HepG2 (cell line): ENCODE data around the gene NSUN6. TPM values are rescaled to one million over a fixed set of nuclear protein-coding genes. Genes with fewer than 3 reads are reported as not detected.

Experiments used
- ATF5 ChIP-seq: sonication (generic); formaldehyde crosslinking; IDR thresholded peaks from 2 replicates; pipeline ENCODE4 v1.4.0; 2020; ENCODE audit warnings: mild to moderate bottlenecking, low read depth, missing genetic modification reagents
- E2F2 ChIP-seq: sonication (generic); formaldehyde crosslinking; IDR thresholded peaks from 2 replicates; pipeline ENCODE4 v1.4.0; 2020; ENCODE audit warnings: missing genetic modification reagents, borderline replicate concordance
- GZF1 ChIP-seq: sonication (generic); formaldehyde crosslinking; IDR thresholded peaks from 2 replicates; pipeline ENCODE4 v1.5.1; 2020; ENCODE audit warnings: mild to moderate bottlenecking, missing genetic modification reagents
- MXD3 ChIP-seq: IDR thresholded peaks from 2 replicates; pipeline ENCODE4 v1.6.1; 2016; ENCODE audit warnings: mild to moderate bottlenecking, missing biosample characterization, missing genetic modification reagents
- NR1H2 ChIP-seq: sonication (generic); formaldehyde crosslinking; IDR thresholded peaks from 2 replicates; pipeline ENCODE4 v1.8.1; 2022; ENCODE audit warnings: low read depth, missing genetic modification reagents, borderline replicate concordance
- SKI ChIP-seq: fragments of 450-650 bp; IDR thresholded peaks from one replicate; pipeline ENCODE4 v1.6.1; 2018; ENCODE audit warnings: mild to moderate bottlenecking; ENCODE audit not compliant: partially characterized antibody
- ZFP36L2 ChIP-seq: sonication (generic); formaldehyde crosslinking; IDR thresholded peaks from 2 replicates; pipeline ENCODE4 v1.4.0; 2020; ENCODE audit warnings: missing genetic modification reagents
- ZHX1 ChIP-seq: sonication (generic); formaldehyde crosslinking; IDR thresholded peaks from 2 replicates; pipeline ENCODE4 v1.8.1; 2022; ENCODE audit warnings: low read depth, mild to moderate bottlenecking, missing genetic modification reagents
- ZHX2 ChIP-seq, 2 experiments: sonication (generic) in 1 of 2; formaldehyde crosslinking in 1 of 2; IDR thresholded peaks; 2 replicates each; pipeline versions ENCODE4 v1.6.1 to v1.9.0; 2014 to 2022; ENCODE audit warnings: antibody characterized with exemption in 1 of 2, borderline replicate concordance in 1 of 2, inconsistent platforms in 1 of 2, low read depth in 1 of 2, missing genetic modification reagents in 1 of 2
- ZNF207 ChIP-seq: fragments of 450-650 bp; IDR thresholded peaks from 2 replicates; pipeline ENCODE4 v1.6.1; 2016; ENCODE audit warnings: antibody characterized with exemption, borderline replicate concordance
- ZNF251 ChIP-seq: sonication (generic); formaldehyde crosslinking; IDR thresholded peaks from 2 replicates; pipeline ENCODE4 v1.9.0; 2021; ENCODE audit warnings: mild to moderate bottlenecking, missing genetic modification reagents
- ZNF552 ChIP-seq: sonication (generic); formaldehyde crosslinking; IDR thresholded peaks from 2 replicates; pipeline ENCODE4 v1.9.0; 2022; ENCODE audit warnings: missing genetic modification reagents, mild to moderate bottlenecking, borderline replicate concordance
- polyA plus RNA-seq, 8 experiments: library from polyadenylated mRNA; depleted of rRNA in 3 of 8; stranded (reverse) in 7 of 8; unstranded in 1 of 8; fragments of >200 nt; fragmentation: Illumina TruSeq in 4 of 8; extraction: Trizol in 4 of 8; gene quantifications; 2 replicates each; pipeline versions ENCODE4 v1.2.1 to v1.2.3, GENCODE V29; 2011 to 2016; ENCODE audit warnings: low read depth in 4 of 8, missing spikeins in 1 of 8, mixed read lengths in 1 of 8; ENCODE audit not compliant: insufficient read depth in 1 of 8
- total RNA-seq, 5 experiments: library from RNA; depleted of rRNA; stranded (reverse); fragments of >200 nt; fragmentation: Illumina TruSeq; extraction: Trizol; gene quantifications; 2 replicates each; pipeline ENCODE4 v1.2.3, GENCODE V29; 2016; ENCODE audit warnings: low read depth in 1 of 5

The NSUN6 gene
- total and polyA plus RNA-seq, 2 of the 13 experiments (the other 11 are each of a cell fraction or from before 2014, with no cell fraction given) = 17.2 to 19.3 TPM

GRCh38 chr10:18659125-18659818 is 7.9 kb upstream of the NSUN6 start, which contains the start of gene ARL5B (continued):
- TF ChIP-seq ZHX2 (IDR thresholded peaks at IDR 0.05; ENCODE audit: low read depth) = peak; percentile 91
- no peak for TF ChIP-seq ZHX2 (CRISPR knock-in tag; IDR thresholded peaks at IDR 0.05; ENCODE audit: borderline replicate concordance)
- no peak for TF ChIP-seq GZF1 (CRISPR knock-in tag)
- no peak for TF ChIP-seq ZFP36L2 (CRISPR knock-in tag)
- peak; percentile 51 for TF ChIP-seq SKI
- TF ChIP-seq ZHX1 = peak; percentile 85; the same call in 1 of the 2 replicates
- TF ChIP-seq MXD3 = peak; percentile 65
- no peak for TF ChIP-seq NR1H2
- TF ChIP-seq E2F2 (CRISPR knock-in tag) = 0 out of 2 replicates have a peak, but pooled peaks have one; percentile 26
- no peak; the same call in 1 of the 2 replicates for TF ChIP-seq ZNF552 (CRISPR knock-in tag)
- no peak for TF ChIP-seq ZNF251 (CRISPR knock-in tag)
- TF ChIP-seq ZNF207 = no peak
- no peak; the same call in 1 of the 2 replicates for TF ChIP-seq ATF5 (CRISPR knock-in tag)
